COLO668 (cell line): ENCODE measurements around the gene SEPSECS.
"Not testable (repeated sequence)": the region's sequence is repeated elsewhere in the genome, so short reads cannot be mapped to it uniquely, and the experiment has no call there.

ENCODE experiments used
- DNase-seq: peaks from one replicate; lab custom pipeline; 2025; ENCODE audit not compliant: unreplicated experiment; lab: John Stamatoyannopoulos, UW

SEPSECS gene

DNA sequence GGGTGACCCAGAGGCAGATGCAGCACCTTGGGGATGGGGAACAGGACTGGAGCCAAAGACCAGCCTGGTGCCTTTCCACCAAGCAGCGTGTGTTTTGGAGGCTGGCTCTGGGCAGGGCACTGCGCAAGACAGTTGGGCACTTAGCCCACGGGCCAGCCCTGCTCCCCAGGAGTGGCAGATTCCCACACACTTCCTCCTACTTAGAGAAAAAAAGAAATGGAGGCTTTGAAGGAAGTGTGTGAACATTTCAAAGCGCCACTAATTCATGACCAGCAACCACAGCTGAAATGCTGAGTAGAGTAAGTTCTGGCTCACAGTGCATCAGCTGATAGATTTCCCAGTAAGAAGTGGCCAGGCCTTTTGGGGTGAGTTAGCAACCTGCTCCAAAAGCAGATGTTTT, 74.6 kb downstream of the SEPSECS start:
- DNase-seq, result no peak

DNA sequence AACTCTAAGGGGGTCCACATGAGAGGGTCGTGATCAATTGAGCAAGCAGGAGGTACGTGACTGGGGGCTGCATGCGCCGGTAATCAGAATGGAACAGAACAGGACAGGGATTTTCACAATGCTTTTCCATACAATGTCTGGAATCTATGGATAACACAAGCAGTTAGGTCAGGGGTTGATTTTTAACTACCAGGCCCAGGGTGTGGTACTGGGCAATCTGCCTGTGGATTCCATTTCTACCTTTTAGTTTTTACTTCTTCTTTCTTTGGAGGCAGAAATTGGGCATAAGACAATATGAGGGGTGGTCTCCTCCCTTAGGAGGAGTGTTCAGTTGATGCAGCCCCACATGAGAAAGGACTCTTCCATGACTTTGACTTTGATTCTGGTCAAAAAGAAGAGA, 76.8 kb downstream of the SEPSECS start:
- not testable (repeated sequence) for DNase-seq

DNA sequence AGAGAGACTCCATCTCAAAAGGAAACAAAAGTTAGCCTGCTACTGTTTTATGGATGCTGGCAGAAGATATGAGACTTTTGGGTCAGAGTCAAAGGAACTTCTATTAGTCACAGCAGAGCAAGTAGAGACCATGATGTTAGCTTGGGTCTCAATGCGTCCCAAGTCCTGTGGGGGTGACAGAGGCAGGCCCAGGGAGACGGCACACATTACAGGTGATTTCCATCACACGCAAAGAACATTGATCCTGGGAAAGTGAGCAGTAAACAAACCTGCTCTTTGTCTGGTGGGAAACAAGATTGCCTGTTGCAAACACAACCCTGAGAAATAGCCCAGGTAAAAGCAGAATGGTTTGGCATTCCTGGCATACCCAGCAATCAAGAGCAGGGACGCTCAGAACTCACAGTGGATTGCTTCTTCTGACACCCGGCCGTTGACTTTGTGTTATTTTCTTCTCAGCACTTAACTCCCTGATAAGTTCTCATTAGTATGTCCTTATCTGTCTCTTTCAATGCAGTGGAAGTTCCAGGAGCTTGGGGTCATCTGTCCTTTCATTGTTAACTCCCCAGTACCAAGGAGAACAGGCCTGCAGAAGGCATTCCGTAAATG, 78.3 kb downstream of the SEPSECS start:
- DNase-seq, result no peak

DNA sequence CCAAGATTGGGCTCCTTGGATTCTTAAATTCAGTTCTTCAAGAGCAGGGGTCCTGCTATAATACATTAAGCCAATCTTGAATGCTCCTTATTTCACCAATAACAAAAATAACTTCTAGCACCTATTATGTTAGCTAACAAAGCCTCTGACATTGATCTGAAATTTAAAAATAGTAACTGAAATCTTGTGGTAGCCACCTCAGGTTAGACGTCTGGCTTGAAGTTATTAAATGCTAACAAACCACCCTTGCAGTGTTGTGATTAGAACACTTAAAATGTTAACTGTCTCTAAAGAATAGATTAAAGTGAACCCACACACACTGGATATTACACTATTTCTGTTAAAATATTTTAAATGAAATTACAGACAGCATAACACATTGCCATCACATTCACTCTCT, 79.7 kb downstream of the SEPSECS start:
- no peak for DNase-seq

DNA sequence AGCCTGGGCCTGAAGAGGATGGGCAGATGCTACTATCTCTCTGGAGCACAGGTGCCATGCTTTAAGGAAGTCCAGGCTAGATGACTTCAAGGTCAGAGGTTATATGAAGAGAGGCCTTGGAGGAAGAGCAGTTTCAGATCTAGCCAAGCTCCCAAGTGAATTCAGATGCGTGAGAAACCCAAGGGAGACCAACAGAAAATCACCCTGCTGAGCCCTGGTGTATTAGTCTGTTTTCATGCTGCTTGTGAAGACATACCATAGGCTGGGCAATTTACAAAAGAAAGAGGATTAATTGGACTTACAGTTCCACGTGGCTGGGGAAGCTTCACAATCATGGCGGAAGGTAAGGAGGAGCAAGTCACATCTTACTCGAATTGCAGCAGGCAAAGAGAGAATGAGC, 81.7 kb downstream of the SEPSECS start:
- DNase-seq, result no peak

DNA sequence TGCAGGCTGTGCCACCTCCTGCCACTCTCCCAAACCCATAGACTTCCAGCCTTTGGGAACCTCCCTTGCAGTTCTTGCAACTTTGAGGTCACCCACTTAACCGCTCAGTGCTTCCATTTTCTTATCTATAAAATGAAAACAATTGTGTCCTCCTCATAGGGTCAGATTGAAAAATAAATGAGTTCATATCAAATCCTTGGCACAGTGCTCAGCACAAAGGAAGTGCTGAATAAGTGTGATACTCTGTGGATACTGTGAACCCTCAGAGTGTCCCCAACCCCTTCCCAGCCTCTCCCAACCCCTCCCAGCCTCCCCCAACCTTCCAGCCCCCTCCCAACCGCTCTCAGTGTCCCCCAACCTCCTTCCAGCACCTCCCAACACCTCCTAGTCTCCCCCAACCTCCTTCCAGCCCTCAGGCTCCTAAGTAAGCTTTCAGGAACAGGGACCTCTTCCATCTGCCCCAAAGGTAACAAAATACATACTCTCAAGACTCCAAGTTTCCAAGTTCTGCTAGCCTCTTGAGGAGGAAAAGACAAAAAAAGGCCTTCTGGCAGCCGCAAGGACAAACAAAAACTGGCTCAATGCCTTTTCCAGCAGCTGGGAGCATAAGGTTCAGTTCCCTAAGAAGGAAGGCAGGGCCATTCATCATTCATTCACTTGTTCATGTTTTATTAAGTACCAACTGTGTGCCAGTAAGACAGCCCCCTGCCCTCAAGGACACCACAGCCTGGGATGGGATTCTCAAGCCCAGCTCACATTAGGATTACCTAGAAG, 83.4 kb downstream of the SEPSECS start:
- DNase-seq, result no peak

DNA sequence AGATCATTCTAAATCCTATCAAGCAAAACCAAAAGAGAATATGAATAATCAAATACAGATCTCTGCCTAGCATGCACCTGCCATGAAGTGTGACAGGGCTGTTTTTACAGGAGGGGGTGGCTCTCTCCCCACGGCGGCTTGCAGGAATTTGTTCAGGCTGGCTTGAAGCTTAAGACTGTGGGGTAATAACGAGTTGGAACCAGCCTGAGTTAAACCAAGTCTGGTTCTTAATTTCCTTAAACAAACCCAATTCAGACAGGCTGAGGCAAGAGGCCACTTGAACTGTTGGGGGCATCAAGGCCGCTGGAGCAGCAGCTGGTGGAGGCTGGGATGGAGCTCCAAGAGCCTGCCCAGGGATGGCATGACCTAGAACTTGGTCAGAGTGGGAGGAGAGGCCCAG, 84.4 kb downstream of the SEPSECS start:
- no peak for DNase-seq

DNA sequence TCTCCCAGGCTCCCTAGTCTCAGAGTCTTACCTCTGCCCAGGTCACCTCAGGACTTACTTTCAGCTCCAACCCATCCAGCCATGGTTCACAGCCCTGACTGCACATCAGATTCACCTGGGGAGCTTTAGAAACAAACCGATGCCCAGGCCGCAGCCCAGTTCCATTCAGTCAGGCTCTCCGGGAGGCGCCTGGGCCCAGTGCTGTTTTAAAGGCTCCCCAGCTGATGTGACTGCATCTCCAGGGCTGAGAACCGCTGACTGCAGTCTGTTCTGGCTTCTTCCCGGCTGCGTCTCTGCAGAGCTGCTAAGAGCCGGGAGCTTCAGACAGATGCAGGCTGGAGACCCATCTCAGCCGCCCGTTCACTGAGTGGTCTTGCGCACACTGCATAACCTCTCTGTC, 85.1 kb downstream of the SEPSECS start:
- no peak for DNase-seq

DNA sequence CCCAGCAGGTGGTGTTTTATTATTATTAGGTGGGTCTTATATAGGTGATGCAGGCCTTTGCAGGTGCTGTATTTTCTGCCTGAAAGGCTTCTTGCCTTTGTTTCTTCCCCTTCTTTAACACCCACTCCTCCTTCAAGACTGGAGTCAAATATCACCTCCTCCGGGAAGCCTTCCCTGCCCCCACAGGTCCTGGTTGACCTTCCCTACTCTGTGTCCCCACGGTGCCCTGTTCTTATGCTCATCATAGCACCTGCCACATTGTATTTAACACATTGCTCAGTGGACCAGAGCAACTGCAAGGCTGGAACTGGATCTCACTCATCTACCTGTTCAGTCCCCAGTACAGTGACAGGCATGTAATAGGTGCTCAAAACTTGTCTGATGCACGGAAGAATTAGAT, 89.7 kb downstream of the SEPSECS start:
- DNase-seq, result no peak
